GM21619 (cell line): ENCODE measurements around the gene THSD4.

Experiments
- ATAC-seq: cut with Tn5 transposase; IDR thresholded peaks from one replicate; pipeline ENCODE4 v1.9.1; 2021; ENCODE audit not compliant: unreplicated experiment

Gene THSD4

DNA sequence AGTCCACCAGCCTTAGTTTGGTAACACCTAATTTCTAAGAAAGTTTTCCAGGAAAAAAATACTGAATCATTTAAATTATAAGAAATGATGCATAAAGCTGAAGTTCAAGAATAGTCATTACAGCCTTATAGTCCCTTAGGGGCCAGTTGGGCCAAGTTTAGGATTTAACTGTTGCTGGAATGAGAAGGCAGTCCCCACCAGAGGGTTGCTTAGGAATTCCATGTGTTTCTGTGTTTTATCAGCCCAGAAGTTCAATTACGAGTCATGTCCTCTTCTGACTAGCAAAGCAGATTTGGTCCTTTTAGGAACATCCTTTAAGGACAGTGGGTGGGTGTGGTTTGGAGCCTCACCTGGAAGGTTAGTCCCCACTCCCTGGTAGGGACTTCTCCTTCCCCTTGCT is 638.1 kb downstream of the THSD4 start:
- ATAC-seq = no peak

- no peak for ATAC-seq
Observed at GRCh38 chr15:71754660-71755059, 639.4 kb downstream of the THSD4 start.

- no peak for ATAC-seq
Observed at GRCh38 chr15:71755092-71755970, 640.1 kb downstream of the THSD4 start.

DNA sequence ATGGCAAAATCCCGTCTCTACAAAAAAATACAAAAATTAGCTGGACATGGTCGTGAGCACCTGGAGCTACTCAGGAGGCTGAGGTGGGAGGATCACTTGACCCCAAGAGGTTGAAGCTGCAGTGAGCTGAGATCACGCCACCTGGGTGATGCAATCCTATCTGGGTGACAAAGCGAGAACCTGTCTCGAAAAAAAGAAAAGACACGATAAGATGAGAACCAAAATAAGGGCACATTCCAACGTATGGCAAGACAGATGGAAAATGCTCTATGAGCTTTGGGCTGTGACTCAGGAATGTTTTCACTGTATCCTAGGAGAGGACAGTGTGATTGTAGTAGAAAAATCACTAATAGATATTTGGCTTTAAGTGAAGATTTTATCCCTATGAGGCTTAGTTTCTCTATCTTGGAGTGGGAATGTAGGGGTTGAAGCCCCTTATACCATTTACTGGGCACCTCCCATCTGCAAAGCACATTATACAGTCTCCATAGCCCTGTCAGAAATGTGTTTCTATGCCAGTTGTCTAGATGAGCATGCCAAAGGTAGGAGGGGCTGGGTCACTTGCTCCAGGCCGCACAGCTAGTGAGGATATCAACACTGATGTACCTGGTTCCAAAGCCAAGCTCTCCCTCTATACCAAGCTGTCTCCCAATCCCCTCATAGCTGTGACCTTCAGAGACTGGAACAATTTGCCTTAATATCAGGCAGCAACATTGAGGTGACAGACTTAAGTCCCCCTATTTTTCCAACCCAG is 641.5 kb downstream of the THSD4 start:
- ATAC-seq = no peak

- no peak for ATAC-seq
Observed at GRCh38 chr15:71757741-71758530, 642.7 kb downstream of the THSD4 start.

GRCh38 chr15:71758711-71759110 is 643.4 kb downstream of the THSD4 start:
- ATAC-seq = no peak

DNA sequence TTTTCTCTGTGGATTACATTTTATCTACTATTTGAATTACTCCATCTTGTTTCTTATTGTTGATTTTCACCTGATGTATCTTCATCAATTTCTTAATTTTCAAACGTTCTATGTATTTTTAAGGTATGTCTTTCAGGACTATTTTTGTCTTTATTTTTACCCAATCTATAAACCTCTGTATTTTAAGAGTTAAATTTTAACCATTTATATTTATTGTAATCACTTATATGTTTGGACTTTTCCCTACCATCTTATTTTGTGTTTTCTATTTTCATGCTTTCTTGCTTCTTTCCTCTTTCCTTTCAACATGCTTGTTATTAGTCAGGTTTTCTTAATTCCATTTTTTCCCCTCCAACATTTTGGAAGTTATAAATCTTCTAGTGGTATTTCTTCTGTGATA is 645.6 kb downstream of the THSD4 start:
- no peak for ATAC-seq

DNA sequence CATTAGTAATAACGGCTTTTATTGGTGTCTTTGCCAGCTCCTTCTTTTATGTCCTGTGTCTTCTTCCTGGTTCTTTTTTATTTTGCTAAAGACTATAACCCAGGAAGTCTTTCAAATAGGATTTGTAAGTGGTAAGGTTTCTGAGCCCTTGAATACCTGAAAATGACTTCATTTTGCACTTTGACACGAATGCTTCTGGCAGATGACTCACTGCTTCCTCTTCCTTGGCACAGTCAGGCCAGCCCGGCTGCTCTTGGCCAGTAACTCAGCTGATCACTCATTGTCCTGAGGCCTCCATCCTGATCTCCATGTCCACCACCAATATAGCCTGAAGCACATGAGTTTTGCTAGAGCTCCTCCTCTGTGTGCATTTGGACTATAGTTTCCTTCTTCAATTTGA is 646.4 kb downstream of the THSD4 start:
- no peak for ATAC-seq

GRCh38 chr15:71768184-71768583 is 652.9 kb downstream of the THSD4 start:
- ATAC-seq = no peak

DNA sequence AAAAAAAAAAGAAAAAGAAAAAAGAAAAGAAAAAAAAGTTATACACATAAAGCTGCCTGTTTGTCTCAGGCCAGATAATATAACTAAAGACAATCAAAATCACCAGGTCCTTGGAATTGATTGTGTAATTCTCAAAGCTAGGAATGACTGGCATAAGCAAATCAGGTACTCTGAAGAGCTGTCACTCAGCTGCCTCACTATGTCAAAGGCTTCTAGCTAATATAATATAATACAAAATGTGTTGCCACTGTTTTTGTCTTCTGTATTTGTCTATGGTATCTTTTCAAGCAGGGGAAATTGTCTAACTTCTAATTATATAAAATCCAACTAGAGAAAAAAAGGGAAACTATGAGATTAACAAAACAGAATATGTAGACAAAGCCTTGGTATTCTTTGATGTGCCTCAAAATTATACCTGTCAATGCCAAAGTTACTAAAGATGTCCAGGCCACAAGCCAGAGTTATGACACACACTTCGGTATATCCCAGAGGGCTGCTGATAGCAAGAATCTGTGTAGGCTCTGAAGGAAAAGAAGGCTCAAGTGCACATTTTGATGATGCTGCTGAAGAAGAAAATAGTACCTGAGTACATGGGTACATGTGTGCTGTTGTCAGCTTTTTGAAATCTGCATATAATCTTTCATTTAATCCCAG is 658.1 kb downstream of the THSD4 start:
- no peak for ATAC-seq

DNA sequence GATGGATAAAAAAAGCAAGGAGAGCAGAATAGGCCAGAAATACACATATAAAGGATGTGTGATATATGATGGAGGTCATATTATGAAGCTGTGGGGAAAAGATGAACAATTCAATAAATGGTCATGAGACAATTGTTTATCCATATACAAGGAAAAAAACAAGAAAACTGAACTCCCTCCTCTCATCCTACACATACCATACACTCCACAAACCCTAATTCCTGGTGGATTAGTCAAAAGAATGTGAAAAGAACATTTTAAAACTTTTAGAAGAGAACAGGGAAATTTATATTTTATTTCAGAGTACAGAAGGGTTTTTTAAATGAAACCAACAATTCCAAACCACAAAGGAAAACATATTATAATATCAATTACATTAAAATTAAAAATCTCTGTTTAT is 660.6 kb downstream of the THSD4 start:
- no peak for ATAC-seq

DNA sequence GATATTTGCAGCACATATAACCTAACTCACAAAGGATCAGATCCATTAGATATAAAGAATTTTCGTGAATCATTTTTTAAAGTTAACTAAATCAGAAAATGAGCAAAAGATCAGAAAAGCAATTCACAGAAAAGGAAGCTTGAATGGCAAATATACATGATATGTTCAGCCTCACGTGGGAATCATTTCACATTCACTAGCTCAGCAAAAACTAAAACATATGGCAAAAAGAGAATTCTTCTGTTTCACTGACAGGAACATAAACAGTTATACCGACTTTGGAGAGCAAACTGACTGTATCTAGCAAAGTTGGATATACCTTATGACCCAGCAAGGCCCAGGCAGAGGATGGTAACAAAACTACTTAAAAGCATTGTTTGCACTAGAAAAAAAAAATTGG is 661.0 kb downstream of the THSD4 start:
- no peak for ATAC-seq

DNA sequence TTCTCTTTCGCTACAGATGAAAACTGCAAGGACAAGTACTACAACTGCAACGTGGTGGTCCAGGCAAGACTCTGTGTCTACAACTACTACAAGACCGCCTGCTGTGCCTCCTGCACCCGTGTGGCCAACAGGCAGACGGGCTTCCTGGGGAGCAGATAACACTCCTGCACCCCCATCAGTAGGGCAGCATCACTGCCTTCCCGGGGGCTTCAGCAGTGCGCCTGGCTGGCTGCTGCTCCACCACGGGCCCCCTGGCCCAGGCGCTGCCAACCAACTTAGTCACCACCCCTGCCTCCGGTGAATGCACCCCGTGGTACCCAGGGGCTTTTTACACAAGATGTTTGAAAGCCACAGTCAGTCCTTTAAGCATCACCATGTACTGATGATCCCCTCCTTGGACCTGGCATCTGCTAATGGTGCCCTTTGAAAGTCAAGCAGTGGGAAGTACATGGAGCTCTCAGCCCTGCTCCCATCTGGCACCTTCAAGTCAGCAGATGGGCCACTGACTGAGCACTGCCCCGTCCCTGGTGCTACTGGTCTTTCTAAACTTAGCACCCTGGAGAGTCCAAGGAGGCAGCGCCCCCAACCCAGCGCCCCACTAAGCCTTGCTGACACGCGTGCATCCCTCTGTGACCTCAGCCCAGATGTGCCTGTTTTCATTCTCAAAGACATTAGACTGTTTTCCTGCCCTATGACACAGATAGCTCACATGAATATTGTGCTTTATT is 662.1 kb downstream of the THSD4 start:
- ATAC-seq = no peak

DNA sequence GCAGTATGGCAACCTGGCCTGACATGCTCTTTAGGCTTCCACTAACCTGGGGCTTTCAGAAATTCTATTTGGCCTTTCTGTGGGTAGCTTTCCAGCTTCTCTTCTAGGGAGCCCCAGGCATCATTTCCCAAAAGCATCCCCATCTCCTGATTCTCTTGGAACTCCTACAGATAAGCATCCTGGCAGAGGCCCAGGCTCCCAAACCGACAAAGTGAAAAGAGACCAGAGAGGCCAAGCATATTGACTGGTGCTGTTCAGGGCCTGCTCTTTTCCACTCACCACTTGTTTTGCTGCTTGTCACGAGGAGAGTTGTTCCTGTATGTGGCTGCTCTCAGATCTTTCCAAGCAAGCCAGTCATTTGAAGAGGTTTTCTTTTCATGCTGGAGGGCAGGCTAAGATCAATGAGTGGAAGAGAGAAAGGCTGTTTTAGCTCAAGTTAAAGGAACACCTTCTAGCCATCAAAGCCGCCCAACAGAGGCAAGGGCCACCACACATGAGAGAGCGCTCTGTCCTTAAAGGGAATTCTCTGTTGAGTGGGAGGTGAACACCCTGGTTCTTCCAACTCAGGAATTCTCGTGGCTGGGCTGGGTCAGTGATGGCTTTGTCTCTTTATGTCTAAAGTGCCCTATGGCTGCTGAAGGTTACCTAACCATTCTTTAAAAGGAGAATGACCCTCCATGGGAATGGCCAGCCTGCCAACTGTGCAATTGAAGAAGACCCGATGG is 664.0 kb downstream of the THSD4 start:
- ATAC-seq = no peak

- ATAC-seq = no peak
Observed at GRCh38 chr15:71780115-71780976, 665.1 kb downstream of the THSD4 start.

DNA sequence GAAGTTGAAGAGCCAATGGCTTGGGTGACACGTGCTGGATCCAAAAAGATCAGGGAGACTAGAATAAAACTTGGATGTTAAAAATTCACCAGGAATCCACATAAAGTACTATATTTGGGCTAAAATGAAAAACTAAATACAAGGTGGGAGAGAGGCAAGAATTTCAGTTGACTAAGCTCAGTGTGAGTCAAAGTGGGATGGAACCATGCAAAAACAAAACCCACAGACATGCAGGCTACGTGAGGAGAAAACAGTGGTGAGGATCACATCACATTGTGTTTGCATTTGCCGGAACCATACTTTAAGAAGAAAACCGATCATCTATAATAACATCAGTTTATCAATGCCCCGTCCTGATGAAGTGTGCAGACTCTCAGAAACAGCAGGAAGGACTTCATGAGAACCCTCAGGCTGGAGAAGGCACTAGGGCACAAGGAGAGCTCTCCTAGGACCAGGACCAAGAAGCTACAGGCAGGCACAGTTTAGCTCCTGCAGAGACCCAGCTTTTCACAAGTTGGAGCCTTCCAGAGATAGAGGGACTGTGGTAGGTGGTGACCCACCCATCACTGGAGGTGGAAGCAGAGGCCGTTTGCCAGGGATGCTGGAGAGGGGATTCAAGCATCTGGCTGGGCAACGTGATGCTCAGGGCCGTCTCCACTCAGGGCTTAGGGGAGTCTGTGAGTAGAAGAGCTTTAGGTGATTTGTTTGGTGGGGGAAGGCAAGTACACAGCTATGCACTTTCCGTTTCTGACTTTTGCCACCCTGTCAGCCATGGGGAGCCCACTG is 666.1 kb downstream of the THSD4 start:
- ATAC-seq = no peak

GRCh38 chr15:71781965-71782265 is 666.6 kb downstream of the THSD4 start:
- ATAC-seq = no peak
